ENCODE data around the gene PGAP3. TPM values are rescaled to one million over a fixed set of nuclear protein-coding genes. Genes with fewer than 3 reads are reported as not detected.

PGAP3 gene
- total and polyA plus RNA-seq, 2 of the 4 experiments (the other 2 are of a cell fraction): 4.3 to 9.8 TPM

DNA sequence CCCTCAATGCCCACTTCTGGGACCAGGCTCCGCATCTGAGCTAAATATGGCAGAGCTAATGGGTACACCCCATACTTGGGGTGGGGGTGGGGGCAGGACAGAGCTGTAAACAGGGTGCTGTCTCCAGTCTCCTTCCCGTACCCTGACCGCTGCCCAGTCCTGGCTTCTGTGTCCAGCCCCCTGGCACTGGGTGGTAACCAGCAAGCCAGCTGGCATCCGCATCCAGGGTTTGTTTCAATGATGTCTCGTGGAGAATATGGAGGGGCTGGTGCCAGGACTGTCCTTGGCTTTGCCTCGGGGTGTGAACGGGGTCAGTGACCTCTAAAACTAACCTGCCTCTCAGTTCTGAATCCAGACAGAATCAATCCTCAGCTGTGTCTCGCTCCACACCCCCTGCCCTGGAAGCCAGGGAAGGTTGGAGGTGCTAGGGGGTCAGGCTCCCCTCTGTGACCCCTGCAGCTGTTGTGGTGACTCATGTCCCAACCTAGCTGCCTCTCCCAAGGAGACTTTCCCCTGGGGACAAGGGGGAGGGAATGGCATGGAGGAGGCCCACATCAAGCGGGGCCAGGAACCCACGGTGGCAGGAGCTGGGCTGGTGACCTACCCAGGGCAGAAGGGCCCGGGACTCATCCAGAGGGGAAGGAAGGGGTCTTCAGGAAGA, 21.1 kb downstream of the PGAP3 start:
- H3K9me1 ChIP-seq (ENCODE audit: insufficient read depth, low read length): no peaks in the 10 kb centered on the region
- H2BK5ac ChIP-seq (ENCODE audit: low read depth, low read length, poor library complexity, severe bottlenecking): no peak overlapping the region
- H3K9me3 ChIP-seq (ENCODE audit: control insufficient read depth, insufficient read depth, low read length): no peaks in the 10 kb centered on the region
- no peak overlapping the region for H3K23ac ChIP-seq (ENCODE audit: low read depth, low read length)
- no peak overlapping the region for H4K8ac ChIP-seq (ENCODE audit: low read depth in 2 of 2, low read length in 2 of 2)
- peaks cover 7% of the 10 kb centered on the region for H3K36me3 ChIP-seq (ENCODE audit: control insufficient read depth, insufficient read depth, low read length)
- intact Hi-C loops (cut with micrococcal nuclease) (no loop called here), dilution Hi-C loops (cut with HindIII; ENCODE audit: low sequenced_read_pairs, unreplicated experiment) (no loop called here), in situ Hi-C loops (cut with MboI; ENCODE audit: low sequenced_read_pairs) (no loop called here)
- 82% methylated on average over 4 of the region's 11 CpGs; no CpG with 5 or more reads in 1 of the 2 experiments for WGBS, 2 experiments (ENCODE audit: extremely low coverage in 2 of 2, insufficient read length in 1 of 2)
- no peak overlapping the region for H2BK120ac ChIP-seq (ENCODE audit: low read depth, low read length)
- no peak overlapping the region for H3K4ac ChIP-seq (ENCODE audit: low read depth, low read length)
- H2AK9ac ChIP-seq (replicated peaks; ENCODE audit: low read depth, low read length, poor library complexity): no peak overlapping the region
- ChIA-PET CTCF (interaction anchor here (0.9 kb wide), 1 partner anchor 45 kb away, joined by 3 read pairs; no protein-coding TSS in a partner anchor), POLR2A (ENCODE audit: unreplicated experiment) (no interaction called here)
- H3K4me2 ChIP-seq (ENCODE audit: low read depth, low read length): no peak overlapping the region
- no peaks in the 10 kb centered on the region; the same call in none of the 2 replicates for H4K20me1 ChIP-seq (ENCODE audit: insufficient read depth, low read length)
- no peak overlapping the region for H3K27ac ChIP-seq (ENCODE audit: insufficient read depth, low read length)
- no TSS peak for BruUV-seq (replicated peaks)
- H3K27me3 ChIP-seq (ENCODE audit: control insufficient read depth, insufficient read depth, low read length): peaks cover 39% of the 10 kb centered on the region
- no peak overlapping the region for H2BK20ac ChIP-seq (ENCODE audit: low read depth, low read length)
- ATAC-seq (ENCODE audit: low read depth): no peak
- TF ChIP-seq MXI1 (IDR thresholded peaks at IDR 0.05; ENCODE audit: borderline replicate concordance, low read depth, low read length) (no peak), MAFK (IDR thresholded peaks at IDR 0.05; ENCODE audit: low read depth, low read length) (no peak), RCOR1 (IDR thresholded peaks at IDR 0.05; ENCODE audit: insufficient replicate concordance, low read length) (no peak), MAZ (IDR thresholded peaks at IDR 0.05; ENCODE audit: borderline replicate concordance, low read depth, low read length) (no peak)
- no peak for DNase-seq
- no peak overlapping the region for H3K4me3 ChIP-seq (ENCODE audit: insufficient read depth, low read depth, low read length)
- no peak overlapping the region for H3K56ac ChIP-seq (ENCODE audit: extremely low read depth, insufficient read depth, low read length)
- H3K9ac ChIP-seq (ENCODE audit: low read depth, low read length): no peak overlapping the region
- no peak overlapping the region for H2BK15ac ChIP-seq (ENCODE audit: low read depth, low read length)
- no peak overlapping the region for H2AFZ ChIP-seq (replicated peaks; ENCODE audit: low read length, poor library complexity)
- peaks cover 7% of the 10 kb centered on the region; the same call in 1 of the 2 replicates for H3K4me1 ChIP-seq (ENCODE audit: control insufficient read depth, insufficient read depth, low read length)
- no peak overlapping the region for H2AK5ac ChIP-seq (ENCODE audit: low read depth, low read length)
- H4K5ac ChIP-seq (ENCODE audit: low read depth, low read length): no peak overlapping the region
- H3K18ac ChIP-seq (ENCODE audit: low read depth, low read length): no peak overlapping the region
- H3K14ac ChIP-seq (replicated peaks; ENCODE audit: low read depth, low read length): no peak overlapping the region
- H4K91ac ChIP-seq (ENCODE audit: insufficient read depth, low read depth, low read length): no peak overlapping the region
- H3K79me1 ChIP-seq (ENCODE audit: low read depth in 1 of 2, low read length in 2 of 2): no peaks in the 10 kb centered on the region

Measured in IMR-90 (cell line).